Right lobe of liver (tissue), 4 donors: ENCODE results near the gene PSME2.

Experiments used
- POLR2A ChIP-seq: fragments of 450-650 bp; IDR thresholded peaks from one replicate; pipeline ENCODE4 v1.6.1; 2017; ENCODE audit warnings: antibody characterized with exemption, mild to moderate bottlenecking
- TF ChIP-seq, protein P1 (sequence below), 4 donors: fragments of 200-600 bp in 3 of 4; fragments of 450-650 bp in 1 of 4; IDR thresholded peaks; one replicate each; pipeline versions ENCODE4 v1.5.1 to v1.8.0; 2016 to 2022; ENCODE audit warnings: antibody characterized with exemption in 4 of 4, mild to moderate bottlenecking in 2 of 4
- donor health status: DM: no; HTN: no; CAD: no.
- donor health status: DM: no; HTN: no; CAD: no.
- donor health status: DM: no; HTN: yes; CAD: no.

DNA sequence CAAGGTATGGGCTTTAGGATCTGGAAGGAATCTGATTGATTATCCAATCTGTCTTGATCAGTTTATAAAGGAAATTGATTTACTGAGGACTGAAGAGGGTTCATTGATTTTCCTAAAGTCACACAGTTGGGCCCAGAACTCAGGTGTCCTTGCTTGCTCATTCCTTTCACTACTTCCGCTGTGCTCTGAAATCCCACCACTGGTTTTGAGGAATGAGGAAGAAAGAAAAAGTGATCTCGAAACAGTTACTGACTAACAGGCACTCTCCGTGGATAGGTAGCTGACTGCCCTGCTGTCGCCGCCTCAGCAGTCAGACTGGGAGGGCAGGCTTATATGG is 16.1 kb downstream of the PSME2 start, which contains the start of gene FITM1:
- TF ChIP-seq, protein P1, sequence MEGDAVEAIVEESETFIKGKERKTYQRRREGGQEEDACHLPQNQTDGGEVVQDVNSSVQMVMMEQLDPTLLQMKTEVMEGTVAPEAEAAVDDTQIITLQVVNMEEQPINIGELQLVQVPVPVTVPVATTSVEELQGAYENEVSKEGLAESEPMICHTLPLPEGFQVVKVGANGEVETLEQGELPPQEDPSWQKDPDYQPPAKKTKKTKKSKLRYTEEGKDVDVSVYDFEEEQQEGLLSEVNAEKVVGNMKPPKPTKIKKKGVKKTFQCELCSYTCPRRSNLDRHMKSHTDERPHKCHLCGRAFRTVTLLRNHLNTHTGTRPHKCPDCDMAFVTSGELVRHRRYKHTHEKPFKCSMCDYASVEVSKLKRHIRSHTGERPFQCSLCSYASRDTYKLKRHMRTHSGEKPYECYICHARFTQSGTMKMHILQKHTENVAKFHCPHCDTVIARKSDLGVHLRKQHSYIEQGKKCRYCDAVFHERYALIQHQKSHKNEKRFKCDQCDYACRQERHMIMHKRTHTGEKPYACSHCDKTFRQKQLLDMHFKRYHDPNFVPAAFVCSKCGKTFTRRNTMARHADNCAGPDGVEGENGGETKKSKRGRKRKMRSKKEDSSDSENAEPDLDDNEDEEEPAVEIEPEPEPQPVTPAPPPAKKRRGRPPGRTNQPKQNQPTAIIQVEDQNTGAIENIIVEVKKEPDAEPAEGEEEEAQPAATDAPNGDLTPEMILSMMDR (IDR thresholded peaks at IDR 0.05), result no peak
- no peak for TF ChIP-seq POLR2A
